ENCODE measurements around the gene GINS2.

GRCh38 chr16:85675251-85675874 lies 13.4 kb downstream of the GINS2 start:
- TF ChIP-seq POLR2A (IDR thresholded peaks at IDR 0.05; ENCODE audit: low read length): no peak
- TF ChIP-seq GATA1 (IDR thresholded peaks at IDR 0.05; ENCODE audit: low read depth, low read length): no peak
